Prostate gland (tissue), 2 donors: ENCODE results near the gene EOLA1. TPM values are rescaled to one million over a fixed set of nuclear protein-coding genes. Genes with fewer than 3 reads are reported as not detected.
"Not testable (repeated sequence)": the region's sequence is repeated elsewhere in the genome, so short reads cannot be mapped to it uniquely, and the experiment has no call there.

Source experiments
- DNase-seq: peaks from one replicate; pipeline ENCODE4 v3.0.0-alpha.2; 2019; ENCODE audit warnings: low spot score
- H3K27ac ChIP-seq, 2 donors: fragments of 200-600 bp; sonication (generic); 2 replicates each; pipeline ENCODE4 v1.5.1; 2017 to 2019
- H3K27me3 ChIP-seq: fragments of 200-600 bp; sonication (generic); replicated peaks from 2 replicates; pipeline ENCODE4 v1.5.1; 2019; ENCODE audit not compliant: insufficient read depth
- H3K36me3 ChIP-seq, 2 donors: fragments of 200-600 bp; sonication (generic); 1 replicate in 1 of 2; 2 replicates in 1 of 2; pipeline versions ENCODE4 v1.5.1 to v1.8.1; 2017 to 2019
- H3K4me1 ChIP-seq: fragments of 200-600 bp; sonication (generic); replicated peaks from 2 replicates; pipeline ENCODE4 v1.5.1; 2019
- H3K4me3 ChIP-seq, 2 donors: fragments of 200-600 bp; sonication (generic); 2 replicates each; pipeline ENCODE4 v1.5.1; 2017 to 2019
- H3K9me3 ChIP-seq: fragments of 200-600 bp; sonication (generic); 2 replicates; pipeline ENCODE4 v1.5.1; 2017
- POLR2A ChIP-seq: fragments of 450-650 bp; IDR thresholded peaks from one replicate; pipeline ENCODE4 v1.6.1; 2016; ENCODE audit warnings: antibody characterized with exemption, mild to moderate bottlenecking
- POLR2AphosphoS5 ChIP-seq: sonication (generic); formaldehyde crosslinking; IDR thresholded peaks from one replicate; pipeline ENCODE4 v1.6.1; 2017; ENCODE audit warnings: antibody characterized with exemption
- WGBS: methylation state at CpG from one replicate; pipeline ENCODE4 v1.1.5; 2018; 5-methylcytosine and 5-hydroxymethylcytosine counted together
- intact Hi-C: fragments of 100-400 bp; cut with DNase I; formaldehyde crosslinking; loops from one replicate; pipeline ENCODE4 v1.14.2; 2022
- total RNA-seq, 2 donors: library from RNA; depleted of rRNA; stranded (reverse); fragments of >200 nt; gene quantifications; one replicate each; pipeline ENCODE4 v1.1.0, GENCODE V29; 2016
- TF ChIP-seq, protein P1 (sequence below), 4 experiments: fragments of 200-600 bp in 2 of 4; fragments of 450-650 bp in 2 of 4; sonication (generic) in 2 of 4; IDR thresholded peaks; 1 replicate in 3 of 4; 2 replicates in 1 of 4; pipeline ENCODE4 v1.5.1; 2016 to 2019; ENCODE audit warnings: antibody characterized with exemption in 4 of 4, mild to moderate bottlenecking in 2 of 4, moderate library complexity in 2 of 4

EOLA1 gene
- total RNA-seq, 2 donors from 2014 or later, result 13.9 to 17.7 TPM

DNA sequence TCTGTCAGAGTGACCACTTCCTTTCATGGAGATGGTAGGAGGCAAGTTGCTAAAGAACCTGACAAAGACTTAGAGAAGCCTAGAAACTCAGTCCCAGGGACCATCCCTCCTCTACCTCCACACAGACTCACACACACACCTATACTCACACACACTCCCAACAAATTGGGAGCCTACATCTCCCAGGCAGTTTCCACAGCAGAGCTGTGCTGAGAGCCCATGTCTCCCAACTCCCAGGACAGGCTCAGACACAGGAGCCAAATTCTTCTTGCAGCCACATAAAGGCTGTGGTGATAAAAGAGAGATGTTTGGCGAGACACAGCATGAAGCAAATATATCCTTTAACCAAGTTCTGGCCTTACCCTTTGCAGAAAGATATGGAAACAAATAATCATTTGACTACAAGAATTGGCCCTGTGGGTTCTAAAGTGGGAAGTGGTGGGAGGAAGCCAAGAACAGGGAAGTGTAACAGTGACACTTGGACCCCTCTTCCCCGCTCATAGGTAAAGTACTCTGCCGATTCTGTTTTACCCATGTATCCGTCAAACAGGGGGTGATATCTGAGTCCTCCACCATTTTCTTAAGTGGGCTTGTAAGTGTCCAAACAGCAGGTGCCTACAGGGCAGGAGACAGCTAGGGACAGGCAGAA is 24.7 kb upstream of the EOLA1 start:
- H3K9me3 ChIP-seq, result no peaks in the 10 kb centered on the region
- H3K4me3 ChIP-seq, result no peak overlapping the region
- WGBS, result 49% methylated on average over 4 of the region's 4 CpGs
- intact Hi-C loops, result no loop called here
- no peaks in the 10 kb centered on the region for H3K4me1 ChIP-seq
- H3K27me3 ChIP-seq, result no peaks in the 10 kb centered on the region
- no peaks in the 10 kb centered on the region for H3K36me3 ChIP-seq
- no peak for DNase-seq
- no peak overlapping the region for H3K27ac ChIP-seq
- TF ChIP-seq, protein P1, sequence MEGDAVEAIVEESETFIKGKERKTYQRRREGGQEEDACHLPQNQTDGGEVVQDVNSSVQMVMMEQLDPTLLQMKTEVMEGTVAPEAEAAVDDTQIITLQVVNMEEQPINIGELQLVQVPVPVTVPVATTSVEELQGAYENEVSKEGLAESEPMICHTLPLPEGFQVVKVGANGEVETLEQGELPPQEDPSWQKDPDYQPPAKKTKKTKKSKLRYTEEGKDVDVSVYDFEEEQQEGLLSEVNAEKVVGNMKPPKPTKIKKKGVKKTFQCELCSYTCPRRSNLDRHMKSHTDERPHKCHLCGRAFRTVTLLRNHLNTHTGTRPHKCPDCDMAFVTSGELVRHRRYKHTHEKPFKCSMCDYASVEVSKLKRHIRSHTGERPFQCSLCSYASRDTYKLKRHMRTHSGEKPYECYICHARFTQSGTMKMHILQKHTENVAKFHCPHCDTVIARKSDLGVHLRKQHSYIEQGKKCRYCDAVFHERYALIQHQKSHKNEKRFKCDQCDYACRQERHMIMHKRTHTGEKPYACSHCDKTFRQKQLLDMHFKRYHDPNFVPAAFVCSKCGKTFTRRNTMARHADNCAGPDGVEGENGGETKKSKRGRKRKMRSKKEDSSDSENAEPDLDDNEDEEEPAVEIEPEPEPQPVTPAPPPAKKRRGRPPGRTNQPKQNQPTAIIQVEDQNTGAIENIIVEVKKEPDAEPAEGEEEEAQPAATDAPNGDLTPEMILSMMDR (IDR thresholded peaks at IDR 0.05), result no peak
- no peak for TF ChIP-seq POLR2A
- TF ChIP-seq POLR2AphosphoS5, result no peak

DNA sequence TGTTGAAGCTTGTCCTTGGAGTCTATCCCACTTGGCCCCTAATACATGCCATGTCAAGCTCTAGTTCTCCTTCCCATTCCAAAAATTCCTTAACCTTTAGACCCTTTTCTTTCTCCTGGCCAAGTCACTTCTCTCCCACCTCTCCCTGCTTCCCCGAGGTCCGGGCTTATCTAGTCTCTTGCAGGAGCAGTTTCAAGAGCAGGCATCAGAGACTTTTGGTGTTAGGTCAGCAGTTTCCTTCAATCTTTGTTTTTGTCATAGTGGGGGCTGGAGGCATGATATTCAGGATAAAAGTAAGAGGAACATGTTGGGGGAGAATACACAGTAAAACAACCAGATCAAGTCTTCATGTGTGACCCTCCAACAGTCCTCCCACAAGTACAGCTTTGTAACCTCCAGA is 24.2 kb upstream of the EOLA1 start:
- TF ChIP-seq, protein P1 (IDR thresholded peaks at IDR 0.05), result no peak
- TF ChIP-seq POLR2A (no peak), POLR2AphosphoS5 (no peak)
- H3K9me3 ChIP-seq, result no peaks in the 10 kb centered on the region
- no peak overlapping the region for H3K27ac ChIP-seq
- no peak for DNase-seq
- intact Hi-C loops, result no loop called here
- H3K27me3 ChIP-seq, result no peaks in the 10 kb centered on the region
- H3K4me1 ChIP-seq, result no peaks in the 10 kb centered on the region
- H3K36me3 ChIP-seq, result no peaks in the 10 kb centered on the region
- 83% methylated on average over 2 of the region's 2 CpGs for WGBS
- no peak overlapping the region for H3K4me3 ChIP-seq

DNA sequence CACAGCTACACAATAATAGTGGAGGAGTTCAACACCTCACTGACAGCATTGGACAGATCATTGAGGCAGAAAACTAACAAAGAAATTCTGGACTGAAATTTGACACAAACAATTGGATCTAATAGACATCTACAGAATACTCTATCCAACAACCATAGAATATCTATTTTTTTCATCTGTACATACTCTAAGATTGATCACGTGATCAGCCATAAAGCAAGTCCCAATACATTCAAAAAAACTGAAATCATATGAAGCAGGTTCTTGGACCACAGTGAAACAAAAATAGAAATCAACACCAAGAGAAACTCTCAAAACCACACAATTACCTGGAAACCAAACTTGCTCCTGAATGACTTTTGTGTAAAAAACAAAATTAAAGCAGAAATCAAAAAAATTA is 23.5 kb upstream of the EOLA1 start:
- Histone ChIP-seq H3K27me3 (no peaks in the 10 kb centered on the region), H3K9me3 (no peaks in the 10 kb centered on the region), H3K27ac (no peak overlapping the region), H3K4me1 (no peaks in the 10 kb centered on the region), H3K4me3 (no peak overlapping the region), H3K36me3 (no peaks in the 10 kb centered on the region)
- WGBS, result 92% methylated on average over 1 of the region's 1 CpG
- intact Hi-C loops, result no loop called here
- TF ChIP-seq, protein P1 (IDR thresholded peaks at IDR 0.05), result no peak
- no peak for TF ChIP-seq POLR2AphosphoS5
- no peak for TF ChIP-seq POLR2A
- DNase-seq, result no peak

DNA sequence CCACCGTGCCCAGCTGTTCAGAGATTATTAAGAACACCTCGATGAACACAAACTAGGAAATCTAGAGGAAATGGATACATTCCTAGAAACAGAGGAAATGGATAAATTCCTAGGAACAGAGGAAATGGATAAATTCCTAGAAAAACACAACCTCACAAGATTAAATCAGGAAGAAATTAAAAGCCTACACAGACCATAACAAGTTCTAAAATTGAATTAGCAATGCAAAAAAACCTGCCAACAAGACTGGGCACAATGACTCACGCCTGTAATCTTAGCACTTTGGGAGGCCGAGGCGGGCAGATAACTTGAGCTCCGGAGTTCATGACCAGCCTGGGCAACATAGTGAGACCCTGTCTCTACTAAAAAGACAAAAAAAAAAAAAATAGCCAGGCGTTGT is 22.6 kb upstream of the EOLA1 start:
- H3K36me3 ChIP-seq, result no peaks in the 10 kb centered on the region
- intact Hi-C loops, result no loop called here
- H3K4me3 ChIP-seq, result no peak overlapping the region
- no peaks in the 10 kb centered on the region for H3K4me1 ChIP-seq
- TF ChIP-seq POLR2AphosphoS5, result no peak
- TF ChIP-seq, protein P1 (IDR thresholded peaks at IDR 0.05), result no peak
- no peak for TF ChIP-seq POLR2A
- DNase-seq, result no peak
- 89% methylated on average over 7 of the region's 7 CpGs for WGBS
- H3K9me3 ChIP-seq, result no peaks in the 10 kb centered on the region
- no peak overlapping the region for H3K27ac ChIP-seq
- H3K27me3 ChIP-seq, result no peaks in the 10 kb centered on the region

DNA sequence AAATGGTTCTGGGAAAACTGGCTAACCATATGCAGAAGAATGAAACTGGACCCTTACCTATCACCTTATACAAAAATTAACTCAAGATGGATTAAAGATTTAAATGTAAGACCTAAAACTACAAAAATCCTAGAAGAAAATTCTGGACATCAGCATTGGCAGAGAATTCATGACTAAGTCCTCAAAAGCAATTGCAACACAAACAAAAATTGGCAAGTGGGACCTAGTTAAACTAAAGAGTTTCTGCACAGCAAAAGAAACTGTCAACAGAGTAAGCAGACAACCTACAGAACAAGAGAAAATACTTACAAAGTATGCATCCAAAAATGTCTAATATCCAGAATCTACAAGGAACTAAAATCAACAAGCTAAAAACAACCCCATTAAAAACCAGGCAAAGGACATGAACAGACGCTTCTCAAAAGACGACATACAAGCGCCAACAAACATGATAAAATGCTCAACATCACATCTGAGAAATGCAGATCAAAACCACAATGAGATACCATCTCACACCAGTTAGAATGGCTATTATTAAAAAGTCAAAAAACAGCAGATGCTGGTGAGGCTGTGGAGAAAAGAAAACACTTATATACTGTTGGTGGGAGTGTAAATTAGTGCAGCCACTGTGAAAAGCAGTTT is 20.1 kb upstream of the EOLA1 start:
- DNase-seq, H3K4me3 ChIP-seq, H3K4me1 ChIP-seq, H3K27me3 ChIP-seq, intact Hi-C loops, H3K9me3 ChIP-seq, H3K36me3 ChIP-seq, H3K27ac ChIP-seq: not testable (repeated sequence)
- 16% methylated on average over 3 of the region's 3 CpGs for WGBS
